NB4 (cell line): ENCODE results near the gene FSTL4.

Experiments used
- DNase-seq: peaks from one replicate; pipeline ENCODE4 v3.0.0; 2010; ENCODE audit warnings: low read depth
- H3K4me3 ChIP-seq: one replicate; pipeline ENCODE4 v1.5.1; 2011; ENCODE audit warnings: mild to moderate bottlenecking, low read depth, low read length, moderate library complexity
- CTCF ChIP-seq: IDR thresholded peaks from one replicate; pipeline ENCODE4 v1.5.1; 2012; ENCODE audit warnings: low read depth, low read length
- MAX ChIP-seq: IDR thresholded peaks from 2 replicates; pipeline ENCODE4 v1.6.1; 2011; ENCODE audit warnings: low read depth, low read length
- MYC ChIP-seq: IDR thresholded peaks from 2 replicates; pipeline ENCODE4 v1.6.1; 2011; ENCODE audit warnings: low read depth, low read length
- POLR2A ChIP-seq: IDR thresholded peaks from 2 replicates; pipeline ENCODE4 v1.6.1; 2011; ENCODE audit warnings: mild to moderate bottlenecking; ENCODE audit not compliant: insufficient read length; ENCODE audit errors: extremely low read depth

FSTL4 gene

GRCh38 chr5:133606835-133607234, 5.5 kb downstream of the FSTL4 start:
- no peak for TF ChIP-seq MAX
- no peak for TF ChIP-seq MYC
- TF ChIP-seq POLR2A = no peak
- no peak for TF ChIP-seq CTCF
- no peak for DNase-seq
- no peak overlapping the region for H3K4me3 ChIP-seq

GRCh38 chr5:133605323-133605722, 7.0 kb downstream of the FSTL4 start:
- no peak for TF ChIP-seq MYC
- no peak for TF ChIP-seq CTCF
- TF ChIP-seq POLR2A = no peak
- no peak for TF ChIP-seq MAX
- no peak for DNase-seq
- H3K4me3 ChIP-seq = no peak overlapping the region

- no peak overlapping the region for H3K4me3 ChIP-seq
- DNase-seq = peak; percentile 4
- TF ChIP-seq CTCF (no peak), POLR2A (no peak), MYC (no peak), MAX (no peak)
Observed at GRCh38 chr5:133603711-133604110, 8.6 kb downstream of the FSTL4 start.

GRCh38 chr5:133602835-133603380, 9.4 kb downstream of the FSTL4 start:
- TF ChIP-seq POLR2A = no peak
- no peak for TF ChIP-seq MYC
- TF ChIP-seq MAX = no peak
- DNase-seq = no peak
- no peak overlapping the region for H3K4me3 ChIP-seq

GRCh38 chr5:133599600-133599999, 12.7 kb downstream of the FSTL4 start:
- H3K4me3 ChIP-seq = no peak overlapping the region
- DNase-seq = no peak
- TF ChIP-seq POLR2A (no peak), MAX (no peak), CTCF (no peak), MYC (no peak)

- H3K4me3 ChIP-seq = no peak overlapping the region
- TF ChIP-seq MAX = no peak
- TF ChIP-seq POLR2A = no peak
- TF ChIP-seq MYC = no peak
- TF ChIP-seq CTCF = no peak
- DNase-seq = no peak
Observed at GRCh38 chr5:133599044-133599443, 13.3 kb downstream of the FSTL4 start.
